H9 (cell line): ENCODE measurements around the gene ABCC11. TPM values are rescaled to one million over a fixed set of nuclear protein-coding genes. Genes with fewer than 3 reads are reported as not detected.

Experiments used
- DNase-seq: peaks from one replicate; pipeline ENCODE4 v3.0.0-alpha.2; 2017
- H2AFZ ChIP-seq: one replicate; pipeline ENCODE4 v1.6.1; 2013; ENCODE audit warnings: mild to moderate bottlenecking, low read length, control low read depth, moderate library complexity
- H2AK5ac ChIP-seq: 2 replicates; pipeline ENCODE4 v1.6.1; 2013; ENCODE audit warnings: low read length, control low read depth, mixed read lengths; ENCODE audit not compliant: insufficient read length
- H2BK120ac ChIP-seq: one replicate; pipeline ENCODE4 v1.6.1; 2013; ENCODE audit warnings: low read depth, mild to moderate bottlenecking, low read length, control low read depth, inconsistent platforms; ENCODE audit not compliant: poor library complexity, severe bottlenecking
- H2BK12ac ChIP-seq: 2 replicates; pipeline ENCODE4 v1.6.1; 2013; ENCODE audit warnings: low read length, control low read depth, mixed read lengths, low read depth; ENCODE audit not compliant: insufficient read length
- H2BK15ac ChIP-seq: 2 replicates; pipeline ENCODE4 v1.6.1; 2013; ENCODE audit warnings: low read depth, low read length, control low read depth
- H2BK20ac ChIP-seq: one replicate; pipeline ENCODE4 v1.6.1; 2013; ENCODE audit warnings: low read depth, mild to moderate bottlenecking, low read length, control low read depth, inconsistent platforms; ENCODE audit not compliant: poor library complexity, severe bottlenecking
- H2BK5ac ChIP-seq: 2 replicates; pipeline ENCODE4 v1.6.1; 2013; ENCODE audit warnings: low read length, control low read depth, mixed read lengths; ENCODE audit not compliant: insufficient read length
- H3K14ac ChIP-seq: 2 replicates; pipeline ENCODE4 v1.6.1; 2013; ENCODE audit warnings: low read length, control low read depth; ENCODE audit not compliant: insufficient read depth
- H3K18ac ChIP-seq: 2 replicates; pipeline ENCODE4 v1.6.1; 2013; ENCODE audit warnings: low read depth, mild to moderate bottlenecking, mixed read lengths, low read length, control low read depth; ENCODE audit not compliant: insufficient read length
- H3K23ac ChIP-seq: 2 replicates; pipeline ENCODE4 v1.6.1; 2013; ENCODE audit warnings: low read length, control low read depth, mixed read lengths, low read depth; ENCODE audit not compliant: insufficient read length
- H3K23me2 ChIP-seq: 2 replicates; pipeline ENCODE4 v1.6.1; 2013; ENCODE audit warnings: low read depth, mild to moderate bottlenecking, mixed read lengths, low read length, control low read depth; ENCODE audit not compliant: insufficient read length, poor library complexity, severe bottlenecking
- H3K27ac ChIP-seq: 2 replicates; pipeline ENCODE4 v1.5.1; 2013; ENCODE audit warnings: low read length, control low read depth, mixed read lengths, low read depth; ENCODE audit not compliant: insufficient read length
- H3K27me3 ChIP-seq: 2 replicates; pipeline ENCODE4 v1.6.1; 2013; ENCODE audit warnings: low read length, control low read depth, inconsistent platforms; ENCODE audit not compliant: insufficient read depth
- H3K4ac ChIP-seq: 2 replicates; pipeline ENCODE4 v1.6.1; 2013; ENCODE audit warnings: low read depth, mild to moderate bottlenecking, control low read depth, inconsistent platforms, low read length, moderate library complexity
- H3K4me1 ChIP-seq: 2 replicates; pipeline ENCODE4 v1.6.1; 2013; ENCODE audit warnings: low read length, control low read depth, inconsistent platforms; ENCODE audit not compliant: insufficient read depth
- H3K4me2 ChIP-seq: 2 replicates; pipeline ENCODE4 v1.6.1; 2013; ENCODE audit warnings: low read length, control low read depth, mixed read lengths; ENCODE audit not compliant: insufficient read length, insufficient read depth
- H3K56ac ChIP-seq: 2 replicates; pipeline ENCODE4 v1.6.1; 2013; ENCODE audit warnings: low read depth, mild to moderate bottlenecking, mixed read lengths, low read length, control low read depth; ENCODE audit not compliant: insufficient read length
- H3K79me1 ChIP-seq: 2 replicates; pipeline ENCODE4 v1.6.1; 2013; ENCODE audit warnings: low read depth, mild to moderate bottlenecking, moderate library complexity, low read length, control low read depth, inconsistent platforms; ENCODE audit not compliant: insufficient read depth, poor library complexity, severe bottlenecking
- H3K79me2 ChIP-seq: 2 replicates; pipeline ENCODE4 v1.6.1; 2013; ENCODE audit warnings: low read length, control low read depth, inconsistent platforms; ENCODE audit not compliant: insufficient read depth
- H3K9ac ChIP-seq: 2 replicates; pipeline ENCODE4 v1.6.1; 2013; ENCODE audit warnings: low read length, control low read depth, mixed read lengths; ENCODE audit not compliant: insufficient read length; ENCODE audit errors: extremely low read depth
- H3K9me3 ChIP-seq: one replicate; pipeline ENCODE4 v1.6.1; 2013; ENCODE audit warnings: low read depth, low read length, inconsistent platforms; ENCODE audit not compliant: control insufficient read depth
- H3T11ph ChIP-seq: one replicate; pipeline ENCODE4 v1.6.1; 2013; ENCODE audit warnings: mild to moderate bottlenecking, low read length, control low read depth, inconsistent platforms
- H4K20me1 ChIP-seq: one replicate; pipeline ENCODE4 v1.6.1; 2013; ENCODE audit not compliant: control insufficient read depth, insufficient read length, insufficient read depth
- H4K5ac ChIP-seq: 2 replicates; pipeline ENCODE4 v1.6.1; 2013; ENCODE audit warnings: low read depth, mild to moderate bottlenecking, mixed read lengths, low read length, control low read depth; ENCODE audit not compliant: insufficient read length
- H4K8ac ChIP-seq: replicated peaks from 2 replicates; pipeline ENCODE4 v1.6.1; 2013; ENCODE audit warnings: low read length, control low read depth, mixed read lengths, low read depth; ENCODE audit not compliant: insufficient read length
- H4K91ac ChIP-seq: 2 replicates; pipeline ENCODE4 v1.6.1; 2013; ENCODE audit warnings: low read depth, mild to moderate bottlenecking, moderate library complexity, mixed read lengths, low read length, control low read depth; ENCODE audit not compliant: insufficient read length
- H3K27ac Mint-ChIP-seq, 3 experiments: 2 replicates in 2 of 3; 3 replicates in 1 of 3; pipeline ENCODE4 v1.8.0; 2020 to 2021; ENCODE audit warnings: mixed read lengths in 3 of 3, mild to moderate bottlenecking in 1 of 3, moderate library complexity in 1 of 3
- H3K27me3 Mint-ChIP-seq: 2 replicates; pipeline ENCODE4 v1.8.0; 2021; ENCODE audit warnings: low read depth, mild to moderate bottlenecking, moderate library complexity, mixed read lengths
- H3K36me3 Mint-ChIP-seq, 3 experiments: 2 replicates in 2 of 3; 3 replicates in 1 of 3; pipeline ENCODE4 v1.8.0; 2020 to 2021; ENCODE audit warnings: low read depth in 3 of 3, mixed read lengths in 3 of 3; ENCODE audit not compliant: insufficient read depth in 1 of 3
- H3K4me1 Mint-ChIP-seq, 2 experiments: 2 replicates each; pipeline ENCODE4 v1.8.0; 2020; ENCODE audit warnings: mixed read lengths in 2 of 2
- H3K4me3 Mint-ChIP-seq, 2 experiments: 2 replicates in 1 of 2; 3 replicates in 1 of 2; pipeline ENCODE4 v1.8.0; 2020 to 2021; ENCODE audit warnings: mild to moderate bottlenecking in 2 of 2, mixed read lengths in 2 of 2, moderate library complexity in 1 of 2
- H3K9me3 Mint-ChIP-seq, 2 experiments: 2 replicates in 1 of 2; 3 replicates in 1 of 2; pipeline ENCODE4 v1.8.0; 2020; ENCODE audit warnings: mild to moderate bottlenecking in 2 of 2, mixed read lengths in 2 of 2, moderate library complexity in 1 of 2
- WGBS: extraction: QIAGEN DNeasy Blood & Tissue Kit; methylation state at CpG from one replicate; pipeline ENCODE4 v1.1.7; 2013; ENCODE audit warnings: missing lambda C conversion rate, low lambda C conversion rate, mixed read lengths; ENCODE audit not compliant: insufficient read length; ENCODE audit errors: extremely low coverage; 5-methylcytosine and 5-hydroxymethylcytosine counted together
- long read RNA-seq: library from polyadenylated mRNA; unstranded; transcript quantifications from one replicate; pipeline ENCODE4 v2.0.0, GENCODE V29; 2020
- total RNA-seq: library from RNA; stranded (reverse); gene quantifications from 2 replicates; pipeline ENCODE4 v1.2.1, GENCODE V29; 2021
- TF ChIP-seq, protein P1 (sequence below): fragments of 200-600 bp; sonication (generic); conservative IDR thresholded peaks from 3 replicates; pipeline ENCODE4 v1.8.0; 2021; ENCODE audit warnings: antibody characterized with exemption, mild to moderate bottlenecking

ABCC11 gene
- total RNA-seq, result 0.24 and 0.33 TPM in 2 replicates
- long read RNA-seq, result 0 reads

DNA sequence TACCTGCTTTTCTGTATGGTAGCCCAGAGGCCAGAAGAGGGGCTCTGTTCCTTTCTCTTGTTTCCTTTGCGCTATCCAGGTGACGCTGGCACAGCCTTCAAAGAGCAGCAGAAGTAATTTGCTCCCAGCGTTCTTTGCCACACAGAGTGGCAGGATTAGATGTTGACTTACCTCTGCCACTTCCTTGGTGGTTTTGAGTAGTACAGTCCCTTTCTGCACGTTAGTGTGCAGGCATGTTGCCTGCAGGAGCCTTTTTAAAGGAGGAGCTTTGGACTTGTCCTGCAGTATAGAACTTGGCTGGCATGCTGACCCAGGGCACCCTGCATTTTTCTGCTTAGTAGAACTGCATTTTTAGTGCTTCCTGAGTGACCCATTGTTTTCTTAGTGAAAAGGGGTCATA, at the start of gene ABCC11:
Gene ABCC11, minus strand, starts transcription at position 229 of the 400 bp plus-strand sequence. CDS start 15,618 bp downstream, outside the sequence.
- no peaks in the 10 kb centered on the region for H3K36me3 Mint-ChIP-seq

More for the DNA sequence above, at the start of gene ABCC11:
- no peak for DNase-seq
- H3K4me3 Mint-ChIP-seq, result no peak within 1 kb of the TSS
- Histone ChIP-seq H2BK20ac (no peak within 1 kb of the TSS), H3K27ac (no peak within 1 kb of the TSS), H4K20me1 (no peaks in the 10 kb centered on the region), H3K4ac (no peak within 1 kb of the TSS), H3K27me3 (no peaks in the 10 kb centered on the region), H2BK12ac (no peak within 1 kb of the TSS), H2AK5ac (no peak within 1 kb of the TSS), H3K18ac (no peak within 1 kb of the TSS), H3K79me2 (no peaks in the 10 kb centered on the region; the same call in 1 of the 2 replicates), H3K4me2 (no peak within 1 kb of the TSS), H3T11ph (no peak within 1 kb of the TSS), H2BK5ac (no peak within 1 kb of the TSS), H2BK15ac (no peak within 1 kb of the TSS), H3K56ac (no peak within 1 kb of the TSS), H3K4me1 (peaks cover 2% of the 10 kb centered on the region; the same call in 1 of the 2 replicates), H4K8ac (no peak within 1 kb of the TSS), H4K5ac (no peak within 1 kb of the TSS), H3K9ac (no peak within 1 kb of the TSS), H3K9me3 (no peaks in the 10 kb centered on the region), H3K23me2 (peaks cover 7% of the 10 kb centered on the region), H2AFZ (no peak within 1 kb of the TSS), H2BK120ac (no peak within 1 kb of the TSS), H3K14ac (no peak within 1 kb of the TSS), H3K79me1 (no peaks in the 10 kb centered on the region), H4K91ac (no peak within 1 kb of the TSS), H3K23ac (no peak within 1 kb of the TSS)
- TF ChIP-seq, protein P1, sequence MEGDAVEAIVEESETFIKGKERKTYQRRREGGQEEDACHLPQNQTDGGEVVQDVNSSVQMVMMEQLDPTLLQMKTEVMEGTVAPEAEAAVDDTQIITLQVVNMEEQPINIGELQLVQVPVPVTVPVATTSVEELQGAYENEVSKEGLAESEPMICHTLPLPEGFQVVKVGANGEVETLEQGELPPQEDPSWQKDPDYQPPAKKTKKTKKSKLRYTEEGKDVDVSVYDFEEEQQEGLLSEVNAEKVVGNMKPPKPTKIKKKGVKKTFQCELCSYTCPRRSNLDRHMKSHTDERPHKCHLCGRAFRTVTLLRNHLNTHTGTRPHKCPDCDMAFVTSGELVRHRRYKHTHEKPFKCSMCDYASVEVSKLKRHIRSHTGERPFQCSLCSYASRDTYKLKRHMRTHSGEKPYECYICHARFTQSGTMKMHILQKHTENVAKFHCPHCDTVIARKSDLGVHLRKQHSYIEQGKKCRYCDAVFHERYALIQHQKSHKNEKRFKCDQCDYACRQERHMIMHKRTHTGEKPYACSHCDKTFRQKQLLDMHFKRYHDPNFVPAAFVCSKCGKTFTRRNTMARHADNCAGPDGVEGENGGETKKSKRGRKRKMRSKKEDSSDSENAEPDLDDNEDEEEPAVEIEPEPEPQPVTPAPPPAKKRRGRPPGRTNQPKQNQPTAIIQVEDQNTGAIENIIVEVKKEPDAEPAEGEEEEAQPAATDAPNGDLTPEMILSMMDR, result no peak
- no peaks in the 10 kb centered on the region for H3K9me3 Mint-ChIP-seq
- peaks cover 8 to 17% of the 10 kb centered on the region in 2 experiments for H3K4me1 Mint-ChIP-seq
- H3K27ac Mint-ChIP-seq, result 0 out of 7 replicates have a peak within 1 kb of the TSS, but pooled peaks of 1 of the 3 experiments have one; percentile 7
- H3K27me3 Mint-ChIP-seq, result no peaks in the 10 kb centered on the region
- WGBS, result no CpG with 5 or more reads among the region's 4 CpGs
